ENCODE measurements around the gene ETV5.

DNA sequence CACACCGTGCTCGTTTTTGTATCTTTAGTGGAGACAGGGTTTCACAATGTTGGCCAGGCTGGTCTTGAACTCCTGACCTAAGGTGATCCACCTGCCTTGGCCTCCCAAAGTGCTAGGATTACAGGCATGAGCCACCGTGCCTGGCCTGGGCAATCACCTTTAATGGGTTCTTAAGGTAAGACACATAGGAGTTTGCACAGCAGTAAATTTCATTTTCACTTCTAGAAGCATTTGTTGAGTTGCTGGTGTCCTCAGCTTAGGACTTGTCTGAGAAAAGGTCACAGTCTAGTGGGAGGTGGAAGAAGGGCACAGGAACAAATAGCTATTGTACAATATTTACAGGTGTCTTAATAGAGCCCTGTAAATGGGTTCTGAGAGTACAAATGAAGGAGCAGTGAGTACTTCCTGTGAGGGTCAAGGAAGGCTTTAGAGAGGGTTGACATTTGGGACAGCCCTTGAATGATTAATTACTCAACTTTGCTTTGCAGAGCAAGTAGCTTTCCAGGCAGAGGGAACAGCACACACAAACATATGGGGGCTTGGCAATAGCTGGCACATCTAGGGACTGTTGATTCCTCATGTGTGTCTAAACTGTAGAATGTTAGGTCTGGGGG lies 8.7 kb upstream of the ETV5 start:
- TF ChIP-seq EP300 (IDR thresholded peaks at IDR 0.05) (no peak), POLR2A (IDR thresholded peaks at IDR 0.05) (no peak)
- TF ChIP-seq, protein P1, sequence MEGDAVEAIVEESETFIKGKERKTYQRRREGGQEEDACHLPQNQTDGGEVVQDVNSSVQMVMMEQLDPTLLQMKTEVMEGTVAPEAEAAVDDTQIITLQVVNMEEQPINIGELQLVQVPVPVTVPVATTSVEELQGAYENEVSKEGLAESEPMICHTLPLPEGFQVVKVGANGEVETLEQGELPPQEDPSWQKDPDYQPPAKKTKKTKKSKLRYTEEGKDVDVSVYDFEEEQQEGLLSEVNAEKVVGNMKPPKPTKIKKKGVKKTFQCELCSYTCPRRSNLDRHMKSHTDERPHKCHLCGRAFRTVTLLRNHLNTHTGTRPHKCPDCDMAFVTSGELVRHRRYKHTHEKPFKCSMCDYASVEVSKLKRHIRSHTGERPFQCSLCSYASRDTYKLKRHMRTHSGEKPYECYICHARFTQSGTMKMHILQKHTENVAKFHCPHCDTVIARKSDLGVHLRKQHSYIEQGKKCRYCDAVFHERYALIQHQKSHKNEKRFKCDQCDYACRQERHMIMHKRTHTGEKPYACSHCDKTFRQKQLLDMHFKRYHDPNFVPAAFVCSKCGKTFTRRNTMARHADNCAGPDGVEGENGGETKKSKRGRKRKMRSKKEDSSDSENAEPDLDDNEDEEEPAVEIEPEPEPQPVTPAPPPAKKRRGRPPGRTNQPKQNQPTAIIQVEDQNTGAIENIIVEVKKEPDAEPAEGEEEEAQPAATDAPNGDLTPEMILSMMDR (IDR thresholded peaks at IDR 0.05), result no peak

Measured in tibial nerve (tissue), 4 donors.